SKM-1 treated with dmso at 0.1 percent for 144 hours (cell line): ENCODE results near the gene KRTDAP.

Experiments used
- DNase-seq: peaks from one replicate; lab custom pipeline; 2025; ENCODE audit not compliant: unreplicated experiment; lab: John Stamatoyannopoulos, UW

Gene KRTDAP

DNA sequence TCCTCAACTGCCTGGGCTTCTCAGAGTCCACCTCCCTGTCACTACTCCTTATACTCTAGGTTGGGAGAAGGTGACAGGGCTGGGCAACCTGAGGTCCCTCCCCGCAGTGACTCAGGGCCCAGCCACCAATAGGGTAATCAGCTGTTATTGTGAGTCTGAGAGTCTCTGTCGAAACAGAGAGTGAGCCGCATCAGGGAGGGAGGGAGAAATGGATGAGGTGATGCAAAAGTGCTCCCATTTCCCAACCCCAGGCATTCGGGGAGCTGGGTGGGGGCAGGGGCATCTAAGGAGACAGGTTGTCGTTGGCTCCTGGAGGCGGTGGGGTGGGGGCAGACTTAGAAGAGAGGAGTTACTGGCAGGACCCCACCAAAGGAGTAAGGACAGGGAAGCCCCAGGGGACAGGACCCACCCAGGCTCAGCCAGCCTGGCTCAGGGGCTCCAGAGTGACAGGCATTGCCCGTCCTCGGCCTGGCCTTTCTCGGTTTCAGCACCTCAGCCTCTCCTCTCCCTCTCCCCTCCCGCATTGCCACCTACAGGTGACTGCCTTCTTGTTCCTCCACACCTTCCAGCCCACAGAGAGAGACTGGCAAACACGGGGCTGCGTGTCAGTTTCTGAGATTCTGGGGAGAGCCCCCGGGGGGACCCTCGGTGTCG lies 23.5 kb upstream of the KRTDAP start, which contains the start of gene DMKN:
Gene DMKN, minus strand, starts transcription at position 22 of the 654 bp plus-strand sequence. CDS start 174 bp downstream, outside the sequence.
- DNase-seq = no peak

GRCh38 chr19:35512831-35513627 lies 22.8 kb upstream of the KRTDAP start:
- no peak for DNase-seq

DNA sequence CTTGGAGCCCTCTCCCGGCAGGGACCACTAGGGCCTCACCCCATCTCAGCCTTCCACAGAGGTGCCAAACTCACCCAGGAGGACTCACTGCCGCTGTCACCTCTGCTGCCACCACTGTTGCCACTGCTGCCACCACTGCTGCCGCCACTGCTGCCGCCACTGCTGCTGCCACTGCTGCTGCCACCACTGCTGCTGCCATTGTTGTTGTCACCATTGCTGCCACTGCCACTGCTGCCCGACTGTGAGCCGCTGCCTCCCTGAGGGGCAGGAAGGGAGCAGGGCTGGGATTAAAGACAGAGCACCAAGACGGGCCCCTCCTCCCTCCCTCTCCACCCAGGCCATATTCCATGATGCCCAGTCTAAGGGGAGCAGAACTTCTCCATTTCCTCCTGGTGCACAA lies 21.1 kb upstream of the KRTDAP start:
- DNase-seq = no peak

- no peak for DNase-seq
These were observed 20.3 kb upstream of the KRTDAP start for GRCh38 chr19:35510626-35510964.

- DNase-seq = no peak
These were observed 19.8 kb upstream of the KRTDAP start for GRCh38 chr19:35509861-35510625.

GRCh38 chr19:35509018-35509652 lies 18.9 kb upstream of the KRTDAP start:
- no peak for DNase-seq

GRCh38 chr19:35508129-35508528 lies 17.9 kb upstream of the KRTDAP start:
- DNase-seq = no peak

GRCh38 chr19:35507561-35507960 lies 17.3 kb upstream of the KRTDAP start:
- DNase-seq = no peak

DNA sequence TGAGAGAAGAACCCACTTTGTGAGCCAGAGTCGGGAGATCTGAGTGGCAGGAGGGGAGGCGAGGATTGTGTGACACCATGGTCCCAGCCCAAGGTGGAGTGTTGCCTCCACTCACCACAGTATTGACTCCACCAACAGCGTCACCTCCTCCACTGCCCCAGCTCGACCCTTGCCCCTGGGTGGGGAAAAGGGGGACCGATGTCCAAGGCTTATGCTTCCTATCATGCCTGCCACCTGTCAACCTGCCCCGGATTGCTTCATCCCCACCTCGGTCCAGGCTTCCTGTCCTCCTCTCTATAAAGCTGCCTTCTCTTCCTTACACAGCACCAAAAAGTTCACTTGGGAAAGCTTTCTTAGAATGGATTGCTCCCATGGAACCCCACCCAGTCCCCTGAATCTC lies 15.7 kb upstream of the KRTDAP start:
- no peak for DNase-seq

DNA sequence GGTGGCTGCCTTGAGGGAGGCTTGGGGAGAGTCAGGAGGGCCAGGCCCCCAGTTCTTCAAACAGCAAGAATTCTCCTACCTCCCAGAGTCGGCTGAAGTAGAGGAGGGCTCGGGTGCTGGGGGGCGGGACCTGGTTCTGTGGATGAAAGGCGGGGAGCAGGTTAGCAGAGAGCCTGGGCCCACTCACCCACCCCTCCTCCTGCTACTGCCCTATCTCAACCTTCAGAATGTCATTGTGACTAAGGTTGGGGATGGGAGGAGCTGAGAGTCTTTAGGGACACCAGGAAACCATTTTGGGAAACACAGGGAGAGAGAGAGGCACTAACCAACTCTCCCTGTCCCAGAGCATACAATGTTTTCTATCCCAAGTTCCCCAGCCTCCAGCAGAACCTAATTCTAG lies 12.5 kb upstream of the KRTDAP start:
- no peak for DNase-seq

DNA sequence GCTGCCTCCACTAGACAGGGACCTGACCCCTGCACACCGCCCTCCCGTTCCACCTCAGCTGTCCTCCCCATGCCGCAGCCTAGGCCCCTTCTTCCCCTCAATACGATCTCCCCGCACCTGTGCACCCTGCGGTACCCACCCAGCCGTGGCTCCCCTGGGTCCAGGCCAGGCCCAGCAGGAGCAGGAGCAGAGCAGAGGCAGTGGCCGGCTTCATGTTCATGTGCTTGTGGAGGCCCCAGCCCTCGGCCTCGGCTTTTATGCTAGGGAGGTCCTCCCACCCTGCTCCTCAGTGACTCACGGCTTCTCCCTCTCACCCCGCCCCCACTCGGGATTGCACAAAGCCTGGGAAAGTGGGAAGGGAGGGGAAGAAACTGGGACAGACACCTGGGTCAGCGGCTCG lies 11.4 kb upstream of the KRTDAP start:
- no peak for DNase-seq

- DNase-seq = no peak
These were observed 10.3 kb upstream of the KRTDAP start for GRCh38 chr19:35500611-35501010.

- no peak for DNase-seq
These were observed 8.8 kb upstream of the KRTDAP start for GRCh38 chr19:35498984-35499527.

DNA sequence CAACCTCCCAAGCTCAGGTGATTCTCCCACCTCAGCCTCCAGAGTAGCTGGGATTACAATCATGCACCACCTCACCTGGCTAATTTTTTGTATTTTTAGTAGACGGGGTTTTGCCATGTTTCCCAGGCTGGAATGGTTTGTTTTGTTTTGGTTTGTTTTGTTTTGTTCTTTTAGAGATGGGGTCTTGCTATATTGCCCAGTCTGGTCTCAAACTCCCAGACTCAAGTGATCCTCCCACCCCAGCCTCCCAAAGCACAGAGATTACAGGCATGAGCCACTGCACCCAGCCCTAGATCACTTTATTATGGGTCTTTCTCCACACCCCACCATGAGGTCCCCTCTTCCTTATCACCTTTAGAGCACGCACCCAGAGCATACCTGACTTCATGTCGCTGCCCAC lies 8.0 kb upstream of the KRTDAP start:
- DNase-seq = no peak

- DNase-seq = no peak
These were observed 7.1 kb upstream of the KRTDAP start for GRCh38 chr19:35497406-35497805.

DNA sequence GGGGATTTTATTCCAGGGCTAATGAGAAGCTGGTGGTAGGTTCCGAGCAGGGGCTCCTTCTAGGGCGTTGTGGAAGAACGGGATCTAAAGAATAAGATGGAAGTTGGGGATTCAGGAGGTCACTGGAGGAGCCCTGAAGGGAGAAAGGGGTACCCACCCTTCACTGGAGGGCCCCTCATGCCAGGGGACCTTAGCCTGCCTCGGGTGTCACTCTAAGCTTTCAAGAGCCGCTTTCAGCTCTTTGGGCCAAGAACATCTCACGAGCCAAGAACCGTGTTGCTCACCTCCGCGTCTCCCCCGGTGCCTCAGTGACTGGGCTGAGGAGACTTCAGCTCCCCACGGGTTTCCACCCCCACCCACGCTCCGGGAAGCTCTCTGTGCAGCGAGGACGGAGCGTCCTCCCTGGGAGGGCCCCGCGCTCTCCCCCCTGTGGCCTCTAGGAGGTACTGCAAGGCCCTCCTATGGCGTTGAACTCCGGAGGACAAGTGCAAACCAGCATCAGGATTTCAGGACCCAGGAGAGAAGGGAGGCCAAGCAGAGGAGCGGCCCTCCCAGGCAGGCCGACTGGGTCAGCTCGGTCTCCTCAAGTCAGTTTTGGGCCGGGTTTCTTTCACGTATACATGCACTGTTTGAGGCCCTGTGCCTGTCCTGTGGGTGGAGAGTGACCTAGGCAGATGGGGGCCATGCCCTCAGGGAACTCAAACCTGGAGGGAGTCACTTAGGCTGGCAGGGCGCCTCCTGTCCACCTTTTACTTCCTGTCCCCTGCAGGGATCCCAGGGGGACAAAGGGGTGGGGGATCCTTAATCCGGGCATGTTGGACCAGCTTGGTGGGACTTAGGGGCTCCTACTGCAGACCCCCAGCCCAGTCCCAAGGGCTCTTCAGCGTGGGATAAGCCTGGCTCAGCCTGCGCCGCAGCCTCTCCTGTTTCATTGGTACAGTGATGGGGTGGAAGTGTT lies 5.1 kb upstream of the KRTDAP start:
- peak; percentile 54 for DNase-seq

DNA sequence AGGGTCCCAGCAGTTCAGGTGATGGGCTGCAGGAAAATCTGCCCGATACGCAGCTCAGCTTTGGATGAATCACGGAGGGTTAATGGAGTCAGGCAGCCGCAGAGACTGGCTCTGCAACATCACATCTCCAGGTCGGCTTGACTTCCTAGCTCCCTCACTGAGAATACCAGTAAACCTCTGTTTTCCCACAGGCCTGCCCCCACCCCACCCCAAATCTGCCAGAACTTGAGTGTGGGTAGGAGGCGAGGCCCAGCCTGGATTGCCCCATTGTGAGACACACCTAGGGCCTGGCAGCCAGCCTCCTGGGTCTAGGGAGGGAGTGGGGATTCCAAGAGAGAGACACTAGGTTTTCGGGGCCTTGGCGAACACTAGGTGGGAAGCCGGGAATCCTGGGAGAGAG lies 3.7 kb upstream of the KRTDAP start:
- no peak for DNase-seq

GRCh38 chr19:35491836-35492360 lies 1.6 kb upstream of the KRTDAP start:
- DNase-seq = no peak

- DNase-seq = no peak
These were observed 1.6 kb downstream of the KRTDAP start for GRCh38 chr19:35488677-35489076.

DNA sequence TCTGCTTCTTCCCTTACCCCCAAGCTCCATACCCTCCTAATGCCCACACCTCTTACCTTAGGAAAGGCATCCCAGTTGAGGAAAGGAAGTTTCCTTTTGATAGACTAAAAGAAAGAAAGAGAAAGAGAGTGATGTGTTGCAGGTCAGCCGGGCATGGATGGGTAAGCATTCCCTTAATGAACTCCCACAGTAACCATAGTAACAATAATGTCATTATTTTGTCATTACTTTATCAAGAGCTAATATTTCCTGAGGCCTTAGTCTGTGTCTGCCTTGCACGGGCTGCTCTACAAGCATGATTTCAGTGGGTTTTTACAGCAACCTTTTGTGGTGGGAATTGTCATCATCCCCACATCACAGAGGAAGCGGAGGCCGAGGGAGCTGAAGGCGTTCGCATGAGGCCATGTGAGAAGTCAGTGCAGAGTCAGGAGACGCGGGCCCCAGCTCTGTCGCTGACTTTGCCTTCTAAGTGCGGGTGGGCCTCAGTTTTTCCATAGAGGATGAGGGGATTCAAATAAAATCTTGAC lies 2.5 kb downstream of the KRTDAP start:
- no peak for DNase-seq
